GM10248 (cell line): ENCODE measurements around the gene PLEKHA4.

Experiments used
- CTCF ChIA-PET: fragments of 300-600 bp; sonication (Branson Sonifier 250); formaldehyde crosslinking; extraction: SDS; loops from one replicate; lab custom pipeline; 2021; ENCODE audit warnings: antibody characterized with exemption; lab: Yijun Ruan, JAX
- POLR2A ChIA-PET: fragments of 350-650 bp; sonication (Branson Sonifier 250); formaldehyde crosslinking; extraction: SDS; loops from one replicate; lab custom pipeline; 2020; ENCODE audit warnings: antibody characterized with exemption; lab: Yijun Ruan, JAX
- DNase-seq: peaks from one replicate; pipeline ENCODE4 v3.0.0; 2012; ENCODE audit errors: extremely low spot score
- TF ChIP-seq, protein P1 (sequence below): IDR thresholded peaks from 2 replicates; pipeline ENCODE4 v1.5.1; 2012; ENCODE audit warnings: mild to moderate bottlenecking, low read depth; ENCODE audit errors: extremely low read depth, missing control alignments, control extremely low read depth

PLEKHA4 gene

GRCh38 chr19:48859711-48860572 lies 8.5 kb downstream of the PLEKHA4 start:
- TF ChIP-seq, protein P1, sequence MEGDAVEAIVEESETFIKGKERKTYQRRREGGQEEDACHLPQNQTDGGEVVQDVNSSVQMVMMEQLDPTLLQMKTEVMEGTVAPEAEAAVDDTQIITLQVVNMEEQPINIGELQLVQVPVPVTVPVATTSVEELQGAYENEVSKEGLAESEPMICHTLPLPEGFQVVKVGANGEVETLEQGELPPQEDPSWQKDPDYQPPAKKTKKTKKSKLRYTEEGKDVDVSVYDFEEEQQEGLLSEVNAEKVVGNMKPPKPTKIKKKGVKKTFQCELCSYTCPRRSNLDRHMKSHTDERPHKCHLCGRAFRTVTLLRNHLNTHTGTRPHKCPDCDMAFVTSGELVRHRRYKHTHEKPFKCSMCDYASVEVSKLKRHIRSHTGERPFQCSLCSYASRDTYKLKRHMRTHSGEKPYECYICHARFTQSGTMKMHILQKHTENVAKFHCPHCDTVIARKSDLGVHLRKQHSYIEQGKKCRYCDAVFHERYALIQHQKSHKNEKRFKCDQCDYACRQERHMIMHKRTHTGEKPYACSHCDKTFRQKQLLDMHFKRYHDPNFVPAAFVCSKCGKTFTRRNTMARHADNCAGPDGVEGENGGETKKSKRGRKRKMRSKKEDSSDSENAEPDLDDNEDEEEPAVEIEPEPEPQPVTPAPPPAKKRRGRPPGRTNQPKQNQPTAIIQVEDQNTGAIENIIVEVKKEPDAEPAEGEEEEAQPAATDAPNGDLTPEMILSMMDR: no peak
- POLR2A ChIA-PET: interaction anchor here (1.1 kb wide), 1 partner anchor 15 kb away, joined by 3 read pairs; no protein-coding TSS in a partner anchor
- DNase-seq: peak; percentile 56
- CTCF ChIA-PET: interaction anchor here (0.7 to 1.2 kb wide), 2 partner anchors 16 to 133 kb away, joined by 3 to 4 read pairs; partner anchors contain the start of genes GYS1 and RUVBL2

- CTCF ChIA-PET: interaction anchor here (1.0 to 7.9 kb wide), 2 partner anchors 16 to 64 kb away, joined by 3 to 66 read pairs; no protein-coding TSS in a partner anchor
Observed at GRCh38 chr19:48858984-48859710, 9.3 kb downstream of the PLEKHA4 start.

DNA sequence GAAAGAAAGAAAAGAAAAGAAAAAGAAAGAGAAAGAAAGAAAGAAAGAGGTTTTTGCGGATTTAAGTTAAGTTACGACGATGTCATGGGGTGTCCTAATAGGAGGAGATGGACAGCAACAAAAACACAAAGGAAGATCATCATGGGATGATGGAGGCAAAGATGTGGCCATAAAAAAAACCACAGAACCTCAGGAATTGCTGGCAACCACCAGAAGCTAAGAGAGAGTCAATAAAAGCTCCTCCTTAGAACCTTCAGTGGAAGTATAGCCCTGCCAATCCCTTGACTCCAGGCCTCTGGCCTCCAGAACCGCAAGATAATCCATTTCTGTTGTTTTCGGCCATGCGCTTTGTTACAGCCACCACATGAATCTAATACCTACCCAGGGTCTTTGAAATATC lies 11.5 kb downstream of the PLEKHA4 start:
- DNase-seq: no peak
- TF ChIP-seq, protein P1: no peak
- ChIA-PET POLR2A (interaction anchor here (0.7 kb wide), 1 partner anchor 10 kb away, joined by 6 read pairs; no protein-coding TSS in a partner anchor), CTCF (interaction anchor here (1.3 to 7.9 kb wide), 2 partner anchors 14 to 69 kb away, joined by 4 to 66 read pairs; no protein-coding TSS in a partner anchor)

More at GRCh38 chr19:48858984-48859710, 9.3 kb downstream of the PLEKHA4 start:
- TF ChIP-seq, protein P1: no peak
- POLR2A ChIA-PET: interaction anchor here (1.1 to 1.5 kb wide), 2 partner anchors 14 to 16 kb away, joined by 3 to 4 read pairs; partner anchors contain the start of gene PPP1R15A
- DNase-seq: peak; percentile 85

- TF ChIP-seq, protein P1: no peak
- DNase-seq: no peak
- POLR2A ChIA-PET: interaction anchor here (0.6 kb wide), 1 partner anchor 44 kb away, joined by 4 read pairs; no protein-coding TSS in a partner anchor
- CTCF ChIA-PET: interaction anchor here (0.9 to 7.9 kb wide), 3 partner anchors 11 to 66 kb away, joined by 3 to 66 read pairs (median 3); no protein-coding TSS in a partner anchor
Observed at GRCh38 chr19:48854103-48854502, 14.3 kb downstream of the PLEKHA4 start.

DNA sequence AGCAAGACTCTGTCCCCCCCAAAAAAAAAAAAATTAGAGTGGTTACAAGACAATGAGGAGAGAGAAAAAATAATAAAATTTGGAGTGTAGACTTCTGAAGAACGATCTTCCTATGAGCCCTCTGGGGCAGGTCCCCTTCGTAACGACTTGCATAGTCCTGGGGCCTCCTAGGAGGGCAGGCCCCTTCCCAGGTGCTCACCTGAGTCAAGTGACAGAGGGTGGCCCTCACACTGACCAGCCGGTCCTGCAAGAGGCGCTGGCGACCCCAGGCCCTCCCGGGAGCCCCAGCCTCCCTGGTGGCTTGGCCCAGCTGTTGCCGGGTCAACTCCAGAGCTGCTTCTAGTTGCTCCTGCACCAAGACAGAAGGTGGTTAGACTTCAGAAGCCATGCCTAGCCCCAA lies 14.9 kb downstream of the PLEKHA4 start:
- DNase-seq: no peak
- TF ChIP-seq, protein P1: no peak
- ChIA-PET POLR2A (interaction anchor here (0.6 kb wide), 2 partner anchors 9 to 43 kb away, joined by 4 to 6 read pairs; no protein-coding TSS in a partner anchor), CTCF (interaction anchor here (1.7 to 7.9 kb wide), 2 partner anchors 10 to 65 kb away, joined by 3 to 66 read pairs; no protein-coding TSS in a partner anchor)
